DND-41 (cell line): ENCODE results near the gene APOL5.

Source experiments
- ATAC-seq: fragments of 200-7000 bp; cut with Tn5 transposase; 3 replicates; pipeline ENCODE4 v1.9.1; 2021; ENCODE audit warnings: low read depth; ENCODE audit not compliant: insufficient read depth
- DNase-seq: peaks from one replicate; pipeline ENCODE4 v3.0.0-alpha.2; 2020
- H2AFZ ChIP-seq: 2 replicates; pipeline ENCODE4 v1.6.0; 2012; ENCODE audit warnings: low read depth, low read length
- H3K27ac ChIP-seq: 2 replicates; pipeline ENCODE4 v1.5.1; 2012; ENCODE audit warnings: low read length, inconsistent platforms
- H3K27me3 ChIP-seq: fragments of 200-600 bp; sonication (generic); 2 replicates; pipeline ENCODE4 v1.6.0; 2012; ENCODE audit warnings: low read length, mild to moderate bottlenecking, inconsistent platforms; ENCODE audit not compliant: insufficient read depth, poor library complexity
- H3K36me3 ChIP-seq: 2 replicates; pipeline ENCODE4 v1.5.1; 2012; ENCODE audit warnings: low read length, inconsistent platforms; ENCODE audit not compliant: insufficient read depth
- H3K4me1 ChIP-seq: 2 replicates; pipeline ENCODE4 v1.5.1; 2012; ENCODE audit warnings: mild to moderate bottlenecking, low read length; ENCODE audit not compliant: insufficient read depth
- H3K4me2 ChIP-seq: 2 replicates; pipeline ENCODE4 v1.6.0; 2012; ENCODE audit warnings: mild to moderate bottlenecking, moderate library complexity, low read length, inconsistent platforms; ENCODE audit not compliant: insufficient read depth
- H3K4me3 ChIP-seq, 2 experiments: fragments of 200-600 bp in 1 of 2; shearing (Covaris generic) in 1 of 2; 2 replicates each; pipeline ENCODE4 v1.5.1; 2012 to 2016; ENCODE audit warnings: inconsistent platforms in 2 of 2, low read length in 2 of 2, mild to moderate bottlenecking in 2 of 2, low read depth in 1 of 2, moderate library complexity in 1 of 2
- H3K79me2 ChIP-seq: 2 replicates; pipeline ENCODE4 v1.6.0; 2012; ENCODE audit warnings: low read length, inconsistent platforms; ENCODE audit not compliant: insufficient read depth
- H3K9ac ChIP-seq: 2 replicates; pipeline ENCODE4 v1.6.0; 2012; ENCODE audit warnings: low read depth, mild to moderate bottlenecking, inconsistent platforms, low read length, moderate library complexity
- H3K9me3 ChIP-seq: 2 replicates; pipeline ENCODE4 v1.5.1; 2012; ENCODE audit warnings: low read length, moderate library complexity, mild to moderate bottlenecking, inconsistent platforms; ENCODE audit not compliant: insufficient read depth, severe bottlenecking
- H4K20me1 ChIP-seq: 2 replicates; pipeline ENCODE4 v1.6.0; 2012; ENCODE audit warnings: low read length; ENCODE audit not compliant: insufficient read depth
- EZH2 ChIP-seq: IDR thresholded peaks from 3 replicates; pipeline ENCODE4 v1.6.1; 2012; ENCODE audit warnings: borderline replicate concordance, low read depth, mild to moderate bottlenecking, moderate library complexity, low read length, inconsistent platforms; ENCODE audit not compliant: severe bottlenecking
- TF ChIP-seq, protein P1 (sequence below): IDR thresholded peaks from 2 replicates; pipeline ENCODE4 v1.5.1; 2012; ENCODE audit warnings: borderline replicate concordance, low read length, moderate library complexity, mild to moderate bottlenecking; ENCODE audit not compliant: poor library complexity, severe bottlenecking; ENCODE audit errors: extremely low read depth

Gene APOL5

DNA sequence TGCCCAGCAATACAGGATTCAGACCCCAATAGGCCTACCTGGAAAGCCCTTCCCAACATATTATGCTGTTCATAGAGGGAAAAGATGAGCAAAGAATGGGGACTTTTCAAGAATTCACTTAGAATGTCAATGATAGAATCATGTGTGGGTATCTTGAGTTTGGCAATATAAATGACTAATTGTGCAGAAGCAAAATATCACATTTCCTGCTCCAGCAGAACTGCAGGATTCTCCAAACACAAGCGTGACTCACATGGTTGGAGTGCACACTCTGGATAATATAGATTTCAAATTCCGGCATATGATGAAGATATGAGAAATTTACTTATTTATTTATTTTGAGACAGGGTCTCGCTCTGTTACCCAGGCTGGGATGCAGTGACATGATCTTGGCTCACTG lies 12.5 kb upstream of the APOL5 start:
- H3K9me3 ChIP-seq: no peaks in the 10 kb centered on the region
- no peak overlapping the region for H3K4me2 ChIP-seq
- no peak overlapping the region for H2AFZ ChIP-seq
- TF ChIP-seq EZH2: no peak
- TF ChIP-seq, protein P1, sequence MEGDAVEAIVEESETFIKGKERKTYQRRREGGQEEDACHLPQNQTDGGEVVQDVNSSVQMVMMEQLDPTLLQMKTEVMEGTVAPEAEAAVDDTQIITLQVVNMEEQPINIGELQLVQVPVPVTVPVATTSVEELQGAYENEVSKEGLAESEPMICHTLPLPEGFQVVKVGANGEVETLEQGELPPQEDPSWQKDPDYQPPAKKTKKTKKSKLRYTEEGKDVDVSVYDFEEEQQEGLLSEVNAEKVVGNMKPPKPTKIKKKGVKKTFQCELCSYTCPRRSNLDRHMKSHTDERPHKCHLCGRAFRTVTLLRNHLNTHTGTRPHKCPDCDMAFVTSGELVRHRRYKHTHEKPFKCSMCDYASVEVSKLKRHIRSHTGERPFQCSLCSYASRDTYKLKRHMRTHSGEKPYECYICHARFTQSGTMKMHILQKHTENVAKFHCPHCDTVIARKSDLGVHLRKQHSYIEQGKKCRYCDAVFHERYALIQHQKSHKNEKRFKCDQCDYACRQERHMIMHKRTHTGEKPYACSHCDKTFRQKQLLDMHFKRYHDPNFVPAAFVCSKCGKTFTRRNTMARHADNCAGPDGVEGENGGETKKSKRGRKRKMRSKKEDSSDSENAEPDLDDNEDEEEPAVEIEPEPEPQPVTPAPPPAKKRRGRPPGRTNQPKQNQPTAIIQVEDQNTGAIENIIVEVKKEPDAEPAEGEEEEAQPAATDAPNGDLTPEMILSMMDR: no peak
- no peaks in the 10 kb centered on the region for H3K4me1 ChIP-seq
- H3K27me3 ChIP-seq: no peaks in the 10 kb centered on the region
- no peak for DNase-seq
- H3K4me3 ChIP-seq: no peak overlapping the region
- H3K27ac ChIP-seq: no peak overlapping the region
- H3K9ac ChIP-seq: no peak overlapping the region
- no peak for ATAC-seq
- no peaks in the 10 kb centered on the region for H3K79me2 ChIP-seq
- H3K36me3 ChIP-seq: no peaks in the 10 kb centered on the region
- no peaks in the 10 kb centered on the region for H4K20me1 ChIP-seq

GRCh38 chr22:35708453-35708852 lies 9.2 kb upstream of the APOL5 start:
- H3K4me3 ChIP-seq: no peak overlapping the region
- no peak overlapping the region for H2AFZ ChIP-seq
- H3K9ac ChIP-seq: no peak overlapping the region
- TF ChIP-seq, protein P1: no peak
- no peak for TF ChIP-seq EZH2
- no peaks in the 10 kb centered on the region for H3K79me2 ChIP-seq
- no peaks in the 10 kb centered on the region for H3K9me3 ChIP-seq
- DNase-seq (no peak), ATAC-seq (no peak)
- H3K36me3 ChIP-seq: no peaks in the 10 kb centered on the region
- no peaks in the 10 kb centered on the region for H3K4me1 ChIP-seq
- no peak overlapping the region for H3K27ac ChIP-seq
- no peak overlapping the region for H3K4me2 ChIP-seq
- no peaks in the 10 kb centered on the region for H3K27me3 ChIP-seq
- H4K20me1 ChIP-seq: no peaks in the 10 kb centered on the region

DNA sequence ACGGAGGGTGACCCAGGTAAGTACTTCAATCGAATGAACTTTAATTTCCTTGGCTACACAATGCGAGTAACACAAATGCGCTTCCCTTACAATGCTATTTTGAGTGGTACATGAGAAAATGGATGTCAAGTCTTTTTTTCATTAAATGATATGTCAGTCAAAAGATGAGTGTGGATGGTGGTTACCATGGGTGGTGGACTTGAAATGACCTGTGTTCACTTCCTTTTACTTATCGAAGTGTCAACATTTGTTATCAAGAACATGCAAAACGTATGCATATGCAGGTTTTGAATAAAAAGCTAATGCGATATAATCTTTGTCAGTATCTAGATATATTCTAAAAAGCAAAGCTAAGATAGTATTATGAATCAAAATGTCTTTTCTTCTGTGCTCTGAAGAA lies 8.8 kb upstream of the APOL5 start:
- no peaks in the 10 kb centered on the region for H4K20me1 ChIP-seq
- no peak for ATAC-seq
- no peak overlapping the region for H3K4me2 ChIP-seq
- H3K36me3 ChIP-seq: no peaks in the 10 kb centered on the region
- H3K27me3 ChIP-seq: no peaks in the 10 kb centered on the region
- TF ChIP-seq EZH2: no peak
- no peak overlapping the region for H3K27ac ChIP-seq
- H3K4me3 ChIP-seq: no peak overlapping the region
- H3K9me3 ChIP-seq: no peaks in the 10 kb centered on the region
- H2AFZ ChIP-seq: no peak overlapping the region
- no peaks in the 10 kb centered on the region for H3K4me1 ChIP-seq
- DNase-seq: no peak
- no peaks in the 10 kb centered on the region for H3K79me2 ChIP-seq
- no peak overlapping the region for H3K9ac ChIP-seq

- DNase-seq (no peak), ATAC-seq (no peak)
- Histone ChIP-seq H3K4me1 (no peaks in the 10 kb centered on the region), H3K9ac (no peak overlapping the region), H4K20me1 (no peaks in the 10 kb centered on the region), H3K36me3 (no peaks in the 10 kb centered on the region), H3K9me3 (no peaks in the 10 kb centered on the region), H3K4me2 (no peak overlapping the region), H2AFZ (no peak overlapping the region), H3K79me2 (no peaks in the 10 kb centered on the region), H3K27me3 (no peaks in the 10 kb centered on the region), H3K4me3 (no peak overlapping the region), H3K27ac (no peak overlapping the region)
- no peak for TF ChIP-seq EZH2
- TF ChIP-seq, protein P1: no peak
Observed at GRCh38 chr22:35711336-35711735, 6.3 kb upstream of the APOL5 start.
